Keratinocyte (primary cell): ENCODE data around the gene TUBGCP6.

Source experiments
- CTCF ChIP-seq, 3 experiments: IDR thresholded peaks in 1 of 3; conservative IDR thresholded peaks in 1 of 3; optimal IDR thresholded peaks in 1 of 3; 2 replicates in 2 of 3; 3 replicates in 1 of 3; pipeline versions ENCODE3 to v1.5.1; 2011; ENCODE audit warnings: low read length in 3 of 3, mild to moderate bottlenecking in 3 of 3, moderate library complexity in 2 of 3, control low read depth in 1 of 3, inconsistent platforms in 1 of 3; ENCODE audit not compliant: insufficient read depth in 2 of 3; ENCODE audit errors: extremely low read depth in 1 of 3
- EZH2 ChIP-seq: IDR thresholded peaks from one replicate; pipeline ENCODE4 v1.6.1; 2012; ENCODE audit warnings: inconsistent platforms, mild to moderate bottlenecking, low read length, moderate library complexity

GRCh38 chr22:50170453-50171318, 74.1 kb downstream of the TUBGCP6 start, which contains the start of gene PANX2:
- no peak for TF ChIP-seq CTCF (optimal IDR thresholded peaks at IDR 0.05 in 1 of 3, IDR thresholded peaks at IDR 0.05 in 1 of 3, conservative IDR thresholded peaks at IDR 0.05 in 1 of 3; ENCODE audit: extremely low read depth in 1 of 3, insufficient read depth in 2 of 3, low read length in 3 of 3)
- TF ChIP-seq EZH2, result peak; percentile 53
